Activated T-cell treated with anti-CD3 and anti-CD28 coated beads for 24 hours (primary cell): ENCODE data around the gene UXS1.
A peak's percentile ranks its signal among the peaks of the same experiment; 100 is the strongest.

Source experiments
- DNase-seq: peaks from one replicate; pipeline ENCODE4 v3.0.0-alpha.2; 2020; ENCODE audit warnings: low read depth

UXS1 gene

GRCh38 chr2:106076941-106077340 lies 117.2 kb downstream of the UXS1 start:
- no peak for DNase-seq

DNA sequence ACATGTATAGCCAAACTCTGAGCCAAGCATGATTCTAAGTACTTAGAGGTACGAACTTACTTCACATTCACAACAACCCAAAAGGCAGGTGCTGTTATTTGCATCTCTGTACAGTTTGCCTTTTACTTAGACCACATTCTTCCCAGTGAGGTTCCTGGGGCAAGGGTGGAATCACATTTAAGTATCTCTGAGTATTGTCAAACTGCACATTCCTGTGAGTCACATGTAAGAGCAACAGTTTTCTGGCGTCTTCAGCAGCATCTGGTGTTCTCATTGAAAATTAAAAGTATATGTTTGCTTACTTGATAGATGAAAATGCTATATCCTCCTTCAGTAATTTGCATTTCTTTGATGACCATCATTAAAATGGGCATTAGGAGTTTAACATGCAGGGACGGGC lies 119.1 kb downstream of the UXS1 start:
- no peak for DNase-seq

DNA sequence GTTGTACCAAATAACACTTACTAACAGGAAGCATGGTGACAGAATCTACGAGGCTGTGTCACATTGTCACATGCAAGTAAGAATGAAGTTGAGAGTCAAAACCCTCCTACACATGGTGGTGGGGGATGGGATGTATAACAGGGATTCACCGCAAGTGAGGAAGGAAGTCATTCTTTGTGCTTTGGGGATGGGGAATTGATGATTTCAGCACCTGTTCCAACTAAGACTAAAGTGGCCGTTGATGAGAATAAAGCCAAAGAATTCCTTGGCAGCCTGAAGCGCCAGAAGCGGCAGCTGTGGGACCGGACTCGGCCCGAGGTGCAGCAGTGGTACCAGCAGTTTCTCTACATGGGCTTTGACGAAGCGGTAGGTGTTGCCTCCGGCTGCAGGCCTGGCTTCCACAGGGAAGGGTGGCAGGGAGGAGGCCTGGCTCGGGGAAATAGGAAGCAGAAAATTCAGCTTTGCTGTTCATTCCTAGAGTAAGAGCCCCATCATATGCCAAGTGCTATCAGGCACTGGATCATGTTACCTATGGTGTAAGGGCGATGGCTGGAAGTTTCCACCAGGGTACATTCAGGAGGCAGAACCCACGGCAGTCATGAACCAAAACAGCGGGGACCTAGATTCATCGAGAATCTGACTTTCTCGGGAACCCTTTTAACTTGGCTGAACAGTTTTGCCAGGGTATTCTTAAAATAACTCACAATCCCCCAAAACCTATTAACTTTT lies 120.3 kb downstream of the UXS1 start:
- no peak for DNase-seq

- DNase-seq = no peak
Measured at GRCh38 chr2:106070181-106070580, 123.9 kb downstream of the UXS1 start.

DNA sequence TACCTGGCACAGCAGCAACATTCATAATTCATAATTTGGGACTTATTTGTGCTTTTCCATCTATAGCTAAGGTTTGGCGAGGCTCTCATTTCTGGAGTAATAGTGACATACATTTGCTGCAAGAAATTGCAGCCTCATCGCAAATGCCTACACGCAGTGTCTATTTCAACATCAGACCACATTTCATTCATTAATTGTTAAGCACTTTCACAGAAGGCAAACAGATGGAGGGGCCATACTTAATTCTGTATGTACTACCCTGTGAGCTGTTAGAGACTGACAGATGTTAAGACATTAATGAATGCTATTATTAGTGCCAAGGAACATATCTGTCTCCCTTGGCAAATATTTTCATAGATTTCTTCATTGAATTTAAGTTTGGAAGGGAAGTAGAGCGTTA lies 125.7 kb downstream of the UXS1 start:
- no peak for DNase-seq

DNA sequence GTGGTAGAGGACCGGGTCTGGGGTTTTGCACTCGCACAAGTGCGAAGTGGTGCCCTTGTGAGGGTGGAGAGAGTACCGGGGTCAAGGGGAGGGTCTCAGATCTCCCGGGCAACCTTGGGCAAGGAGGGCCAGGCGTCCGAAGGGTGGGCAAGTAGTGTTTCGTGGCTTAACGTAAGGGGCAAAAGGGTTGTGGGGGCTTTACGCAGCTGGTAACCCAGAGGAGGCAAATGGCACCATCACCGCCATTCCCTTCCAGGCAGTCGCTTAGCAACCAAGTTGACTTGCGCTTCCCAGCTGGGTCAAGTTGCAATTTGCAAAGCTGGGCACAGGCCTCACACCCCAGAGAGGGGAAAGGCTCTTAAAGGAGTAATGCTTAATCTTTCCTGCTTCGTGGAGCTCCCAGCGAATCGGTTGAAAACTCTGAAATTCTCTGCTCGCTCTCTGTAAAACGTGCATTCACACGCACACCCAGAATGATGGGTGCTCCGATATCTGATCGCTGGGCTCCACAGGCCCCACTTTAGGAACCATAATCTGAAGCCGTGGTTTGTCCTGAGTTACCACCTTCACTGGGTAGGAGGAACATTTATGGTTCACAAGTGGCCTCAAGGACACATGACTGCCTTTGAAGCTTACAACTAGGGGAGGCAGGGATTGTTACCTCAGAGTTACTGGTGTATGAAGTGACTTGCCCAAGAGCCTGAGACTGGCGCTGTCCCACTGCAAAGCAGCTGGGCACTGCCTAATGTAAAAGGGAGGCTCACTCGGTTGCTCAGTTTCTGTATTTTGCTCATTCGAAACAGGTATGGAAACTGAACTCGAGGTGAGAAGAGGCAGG lies 127.9 kb downstream of the UXS1 start:
- DNase-seq = no peak

GRCh38 chr2:106065268-106065982 lies 128.7 kb downstream of the UXS1 start:
- DNase-seq = no peak

- no peak for DNase-seq
Measured at GRCh38 chr2:106063181-106063580, 130.9 kb downstream of the UXS1 start.

- DNase-seq = no peak
Measured at GRCh38 chr2:106062627-106063026, 131.5 kb downstream of the UXS1 start.

GRCh38 chr2:106061611-106062349 lies 132.3 kb downstream of the UXS1 start:
- DNase-seq = no peak

DNA sequence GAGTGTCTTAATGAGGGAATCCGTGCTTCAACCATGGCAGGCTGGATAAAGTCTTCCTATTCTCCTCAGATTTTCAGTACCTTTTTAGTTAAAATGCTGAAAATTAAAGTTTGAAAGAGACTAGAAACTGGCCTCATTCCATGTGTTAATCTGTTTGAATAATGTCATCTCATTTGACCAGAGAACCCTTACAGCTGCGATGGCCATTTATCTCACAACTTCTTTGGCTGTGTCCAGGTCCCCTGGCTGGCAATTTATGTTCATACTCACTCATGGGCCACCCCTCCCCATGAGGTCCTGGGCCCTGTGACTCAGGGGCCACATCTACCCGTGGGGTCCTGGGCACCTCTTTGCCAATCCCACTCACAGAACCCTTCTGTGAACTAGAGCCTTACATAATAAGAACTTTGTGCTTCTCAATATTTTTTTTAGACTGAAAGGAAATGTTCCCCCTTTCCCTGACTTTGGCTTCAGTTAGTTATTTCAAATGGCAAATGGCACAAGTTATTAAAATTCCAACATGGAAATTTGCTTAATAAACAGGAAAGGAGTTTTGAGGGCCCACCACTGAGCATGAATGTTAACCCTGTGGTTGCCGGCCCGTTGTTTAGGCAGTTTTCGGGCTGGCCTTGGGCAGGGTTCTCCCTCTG lies 134.6 kb downstream of the UXS1 start:
- no peak for DNase-seq

- no peak for DNase-seq
Measured at GRCh38 chr2:106058469-106059137, 135.5 kb downstream of the UXS1 start.

- DNase-seq = peak; percentile 27
Measured at GRCh38 chr2:106057206-106057605, 136.9 kb downstream of the UXS1 start.

GRCh38 chr2:106054880-106055655 lies 139.0 kb downstream of the UXS1 start:
- no peak for DNase-seq

GRCh38 chr2:106054321-106054720 lies 139.8 kb downstream of the UXS1 start:
- no peak for DNase-seq

- no peak for DNase-seq
Measured at GRCh38 chr2:106053581-106053980, 140.5 kb downstream of the UXS1 start.

DNA sequence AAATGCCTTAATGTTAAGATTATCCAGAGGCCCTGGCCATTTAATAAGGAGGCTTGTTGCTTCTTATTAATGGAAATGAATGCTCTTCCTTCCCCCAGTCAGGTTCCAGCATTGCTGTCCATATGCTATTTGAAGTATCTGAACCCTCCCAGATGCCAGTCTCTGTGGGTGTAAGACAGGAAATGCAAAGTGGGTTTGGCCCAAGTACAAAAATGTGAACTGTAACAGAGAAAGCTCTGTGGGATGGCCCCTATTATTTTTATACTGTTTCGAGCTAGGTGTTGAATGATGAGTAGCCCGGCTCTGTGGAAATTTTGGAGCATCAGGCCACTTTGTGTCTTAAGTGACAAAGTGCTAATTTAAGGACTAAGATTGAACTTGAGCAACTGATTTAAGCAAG lies 141.0 kb downstream of the UXS1 start:
- no peak for DNase-seq

DNA sequence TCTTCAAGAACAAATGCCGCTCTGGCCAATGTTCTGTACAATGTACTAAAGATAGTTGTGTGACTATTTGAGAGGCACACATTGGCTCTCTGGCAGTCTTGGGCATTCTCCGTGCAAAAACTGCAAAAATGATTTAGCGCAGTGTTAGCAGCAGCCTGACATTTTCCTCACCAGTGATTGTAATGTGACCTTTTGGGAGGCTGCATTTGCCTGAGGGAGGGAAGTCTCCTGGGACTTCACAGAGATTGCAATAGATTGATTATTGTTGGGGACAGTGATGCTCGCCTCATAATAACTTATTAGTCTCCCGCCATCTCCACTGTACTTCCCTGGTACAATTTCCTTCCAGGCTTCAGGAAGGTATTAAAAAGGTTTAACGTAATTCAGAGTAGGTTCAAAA lies 149.2 kb downstream of the UXS1 start:
- DNase-seq = no peak

- no peak for DNase-seq
Measured at GRCh38 chr2:106044021-106044420, 150.1 kb downstream of the UXS1 start.
